HG02981 (cell line): ENCODE measurements around the gene ZBTB16.

Experiments used
- ATAC-seq: cut with Tn5 transposase; IDR thresholded peaks from one replicate; pipeline ENCODE4 v1.9.1; 2021; ENCODE audit warnings: mild to moderate bottlenecking, moderate library complexity; ENCODE audit not compliant: unreplicated experiment

ZBTB16 gene

DNA sequence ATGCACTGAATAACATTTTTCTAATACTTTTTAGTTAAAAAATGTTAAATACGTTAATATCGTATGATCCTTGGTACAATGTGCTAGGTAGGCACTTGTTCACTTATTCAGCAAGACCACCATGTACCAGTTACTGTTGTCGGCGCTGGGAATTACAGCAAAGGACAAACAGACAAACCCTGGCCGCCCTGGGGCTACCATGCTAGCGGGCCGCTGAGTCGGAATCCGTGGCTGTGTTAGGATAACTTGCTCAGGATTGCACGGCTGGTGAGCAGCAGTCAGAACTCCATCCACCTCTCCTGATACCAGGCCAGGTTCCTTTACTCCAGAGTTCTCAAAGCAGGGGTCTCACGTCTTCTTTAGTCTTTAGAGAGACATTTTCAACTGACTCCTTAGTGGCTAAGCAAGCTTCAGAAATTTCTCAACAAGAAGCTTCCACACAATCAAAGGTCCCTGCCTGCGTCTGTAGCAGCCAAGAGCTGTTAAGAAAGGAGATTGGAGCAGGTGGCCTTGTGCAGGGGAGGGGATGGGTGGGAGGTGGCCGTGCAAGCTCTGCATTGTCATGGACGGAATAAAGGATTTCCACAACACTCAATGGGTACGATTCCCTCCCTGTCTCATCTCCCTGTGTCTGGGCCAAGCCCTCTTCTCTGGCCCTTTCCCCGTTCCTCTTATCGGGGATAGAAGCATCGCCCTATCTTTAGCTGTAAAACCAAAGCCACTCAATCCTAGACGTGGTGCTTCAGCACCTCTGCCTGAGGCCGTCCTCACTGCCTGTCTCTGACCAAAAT is 196.9 kb downstream of the ZBTB16 start:
- no peak for ATAC-seq

DNA sequence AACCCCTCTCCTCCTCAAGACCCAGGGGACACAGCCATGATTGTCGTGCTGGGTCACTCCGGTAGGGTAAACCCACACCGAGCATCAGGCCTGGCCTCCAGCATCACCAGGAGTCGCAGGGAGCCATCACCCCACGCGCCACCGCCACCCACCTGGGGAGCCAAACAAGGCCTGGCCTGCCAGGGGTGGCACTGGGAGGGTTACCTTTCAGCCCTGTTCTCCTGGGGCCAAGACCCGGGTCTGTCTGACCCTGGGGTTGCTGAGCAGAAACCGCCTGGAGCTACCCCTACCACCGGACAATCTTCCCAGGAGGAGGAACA is 197.4 kb downstream of the ZBTB16 start:
- no peak for ATAC-seq

DNA sequence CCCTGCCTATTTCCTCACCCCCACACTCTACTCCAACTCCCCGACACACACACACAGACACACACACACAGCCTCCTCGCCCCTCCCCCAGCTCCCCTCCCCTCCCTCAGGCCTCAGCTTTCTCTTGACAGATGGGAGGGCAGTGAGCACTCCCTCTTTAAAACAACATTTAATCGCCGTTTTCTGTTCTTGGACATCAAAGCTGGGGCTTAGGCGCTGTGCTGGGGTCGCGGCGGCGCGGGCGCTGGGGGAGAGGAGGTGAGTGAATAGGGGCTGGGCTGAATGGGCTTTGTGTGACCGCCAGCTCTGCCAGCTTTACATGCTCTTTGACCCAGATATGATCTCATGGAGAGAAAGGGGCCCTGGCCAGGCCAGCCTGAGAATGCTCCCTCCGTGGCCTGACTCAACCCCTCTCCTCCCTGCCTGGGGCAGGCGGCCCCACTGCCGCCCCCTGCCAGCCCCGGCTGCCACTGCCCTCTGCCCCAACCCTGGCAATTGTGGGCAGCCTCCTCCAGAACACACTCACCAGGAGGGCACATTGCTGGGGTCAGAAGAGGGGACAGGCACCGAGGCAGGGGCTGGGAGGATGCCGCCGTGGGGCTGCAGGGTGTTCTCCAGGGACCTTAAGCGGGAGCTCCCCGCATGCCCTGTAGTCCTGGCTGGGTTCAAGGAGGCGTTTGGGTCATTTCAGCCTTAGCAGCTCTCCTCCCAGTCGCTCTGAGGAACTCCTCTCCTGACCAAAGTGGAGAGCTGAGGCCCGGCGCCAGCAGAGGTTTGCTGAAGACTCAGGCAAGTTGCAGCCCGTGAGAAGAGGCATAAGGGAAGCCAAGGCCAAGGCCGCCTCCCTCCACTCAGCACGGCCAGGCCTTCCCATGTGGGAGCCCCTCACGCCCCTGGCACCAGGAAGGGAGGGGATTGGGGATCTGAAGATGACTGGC is 198.4 kb downstream of the ZBTB16 start:
- ATAC-seq = no peak

DNA sequence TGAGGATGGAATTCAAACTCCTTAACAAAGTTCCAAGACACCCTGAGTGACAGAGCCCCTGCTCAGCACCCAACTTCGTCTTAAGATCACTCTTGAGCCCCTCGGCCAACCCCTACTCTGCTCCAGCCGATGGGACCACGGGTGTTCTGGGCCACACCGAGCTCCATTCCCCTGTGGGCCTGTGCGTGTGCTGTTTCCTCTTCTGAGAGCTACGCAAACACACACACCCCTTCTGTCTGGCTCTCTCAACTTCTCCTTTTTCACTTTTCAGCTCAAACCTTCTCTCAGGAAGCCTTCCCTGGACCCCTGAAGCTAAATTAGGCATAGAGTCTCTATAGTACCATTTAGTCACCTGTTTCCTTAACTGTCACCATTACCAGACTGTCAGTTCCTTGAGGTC is 199.2 kb downstream of the ZBTB16 start:
- ATAC-seq = no peak

DNA sequence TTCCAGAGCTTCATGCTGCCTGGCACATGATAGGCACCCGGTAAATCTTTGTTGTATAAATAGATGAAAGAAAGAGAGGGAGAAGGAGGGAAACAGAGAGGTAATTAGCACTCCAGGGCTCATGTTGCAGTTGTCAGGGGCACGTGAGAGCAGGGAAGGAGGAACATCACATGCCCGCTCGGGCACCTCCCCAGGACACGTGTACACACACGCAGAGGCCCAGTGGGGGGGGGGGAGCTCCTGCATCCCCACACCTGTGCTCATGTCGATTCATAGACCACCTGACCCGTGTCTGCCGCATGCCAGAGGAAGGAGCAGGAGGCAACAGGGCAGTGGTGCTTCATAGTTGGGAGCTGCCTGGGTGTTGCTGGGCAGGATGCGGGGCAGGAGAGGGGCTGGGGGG is 199.6 kb downstream of the ZBTB16 start:
- no peak for ATAC-seq

DNA sequence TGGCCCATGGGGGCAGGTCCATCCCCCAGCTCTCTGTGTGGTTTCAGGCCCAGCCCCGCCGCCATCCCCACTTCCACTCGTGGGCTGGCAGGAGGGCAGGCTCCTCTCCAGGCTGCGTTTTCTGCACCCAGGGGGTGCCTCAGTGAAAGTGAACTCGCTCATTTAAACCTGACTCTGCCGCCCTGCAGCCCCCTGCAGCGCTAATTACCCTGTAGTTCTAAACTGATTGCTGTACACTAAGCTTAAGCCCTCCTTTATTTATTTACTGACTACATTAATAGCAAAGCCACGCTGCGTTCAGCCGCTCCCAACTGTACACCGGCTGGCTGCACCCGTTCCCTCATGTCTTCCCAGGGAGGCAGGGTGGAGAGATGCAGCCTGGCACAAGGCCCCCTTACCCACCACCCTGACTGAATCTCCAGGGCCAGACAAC is 200.1 kb downstream of the ZBTB16 start:
- ATAC-seq = no peak

DNA sequence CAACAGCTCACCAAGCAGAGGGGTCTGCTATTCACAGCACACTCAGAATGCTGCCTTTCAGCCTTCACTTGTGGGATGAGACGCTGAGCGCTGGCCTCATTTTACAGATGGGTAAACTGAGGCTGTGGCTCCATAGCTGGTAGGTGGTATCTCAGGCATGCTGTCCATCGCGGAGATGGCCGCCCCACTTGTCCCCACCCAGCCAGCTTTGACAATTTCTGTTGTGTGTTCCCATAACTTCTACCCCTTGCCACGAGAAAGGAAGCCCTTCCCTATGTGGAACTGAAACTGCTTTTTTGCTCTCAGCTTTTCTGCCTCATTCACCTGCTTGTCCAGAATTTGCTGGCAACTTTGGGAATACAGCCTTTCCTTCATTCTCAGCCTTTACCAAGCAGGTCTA is 200.6 kb downstream of the ZBTB16 start:
- ATAC-seq = no peak

DNA sequence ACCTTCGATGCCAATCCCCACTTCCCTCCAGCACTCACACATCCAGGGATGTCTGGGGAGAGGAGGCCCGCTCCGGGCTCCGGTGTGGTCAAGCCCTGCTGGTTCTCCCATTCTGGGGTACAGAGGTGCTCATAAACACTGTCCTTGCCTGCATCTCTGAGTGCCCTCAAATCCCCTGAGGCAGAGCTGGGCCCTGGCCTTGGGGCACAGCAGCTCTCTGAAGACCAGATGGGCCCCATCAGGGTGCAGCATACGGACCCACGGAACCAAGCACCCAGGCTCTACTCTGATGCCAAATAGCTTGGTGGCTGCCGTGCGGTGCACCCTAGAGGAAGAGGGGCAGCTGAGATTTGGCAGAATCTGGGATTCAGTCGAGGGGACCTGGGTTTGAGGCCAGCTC is 201.0 kb downstream of the ZBTB16 start:
- no peak for ATAC-seq

DNA sequence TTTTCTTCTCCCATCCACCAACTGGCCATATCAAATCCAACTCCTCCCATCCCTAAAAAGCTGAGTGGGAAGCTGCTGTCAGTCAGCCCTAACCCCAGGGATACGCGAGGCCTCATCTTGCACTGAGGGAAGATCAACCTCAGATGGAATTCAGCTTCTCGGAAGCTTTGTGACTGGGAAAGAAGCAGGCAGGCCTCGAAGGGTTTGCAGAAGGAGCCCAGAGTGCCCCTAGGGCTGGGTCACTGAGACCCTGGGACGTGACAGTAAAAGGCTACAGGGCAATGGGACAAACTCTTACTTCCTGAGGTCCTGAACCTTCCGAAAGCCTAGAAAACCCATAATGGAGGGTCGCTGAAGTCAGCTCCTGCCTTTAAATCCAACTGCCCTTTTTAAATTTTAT is 202.3 kb downstream of the ZBTB16 start:
- ATAC-seq = no peak

DNA sequence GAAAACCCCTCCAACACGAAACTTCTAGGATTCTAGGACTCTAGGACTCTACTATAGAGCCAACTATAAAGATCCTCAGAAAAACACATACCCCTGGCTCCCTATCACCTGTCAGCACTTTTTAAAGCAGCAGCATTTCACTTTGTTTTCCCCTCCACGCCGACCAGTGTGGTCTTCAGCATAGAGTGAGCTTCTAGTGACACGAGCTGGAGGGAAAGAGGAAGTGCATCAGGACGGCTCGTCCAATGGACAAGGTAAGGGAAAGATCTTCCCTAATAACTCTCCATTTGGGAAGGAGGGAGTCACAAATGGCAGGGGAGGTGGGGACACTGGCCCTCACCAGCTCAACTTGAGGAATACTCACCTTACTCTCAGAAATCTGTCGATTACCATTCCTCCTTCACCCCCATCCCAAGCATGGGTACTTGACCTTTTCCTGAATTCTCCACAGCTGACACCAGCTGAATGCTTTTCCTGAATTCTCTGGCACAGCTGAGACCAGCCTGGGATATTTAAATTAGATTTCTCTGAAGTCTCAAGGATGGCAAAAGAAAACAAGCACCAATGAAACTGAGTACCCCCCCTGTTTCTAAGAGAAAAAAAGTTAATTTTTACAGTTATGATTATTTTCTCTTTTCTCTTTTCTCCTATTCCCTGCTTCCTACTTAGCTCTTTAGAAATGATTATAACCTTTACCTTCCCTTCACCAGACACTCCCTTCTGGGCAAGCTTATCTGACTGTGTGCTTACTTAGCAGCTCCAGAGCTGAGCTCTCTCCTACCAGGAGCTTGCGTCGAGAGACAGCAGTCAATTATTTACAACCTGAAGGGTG is 203.4 kb downstream of the ZBTB16 start:
- no peak for ATAC-seq

DNA sequence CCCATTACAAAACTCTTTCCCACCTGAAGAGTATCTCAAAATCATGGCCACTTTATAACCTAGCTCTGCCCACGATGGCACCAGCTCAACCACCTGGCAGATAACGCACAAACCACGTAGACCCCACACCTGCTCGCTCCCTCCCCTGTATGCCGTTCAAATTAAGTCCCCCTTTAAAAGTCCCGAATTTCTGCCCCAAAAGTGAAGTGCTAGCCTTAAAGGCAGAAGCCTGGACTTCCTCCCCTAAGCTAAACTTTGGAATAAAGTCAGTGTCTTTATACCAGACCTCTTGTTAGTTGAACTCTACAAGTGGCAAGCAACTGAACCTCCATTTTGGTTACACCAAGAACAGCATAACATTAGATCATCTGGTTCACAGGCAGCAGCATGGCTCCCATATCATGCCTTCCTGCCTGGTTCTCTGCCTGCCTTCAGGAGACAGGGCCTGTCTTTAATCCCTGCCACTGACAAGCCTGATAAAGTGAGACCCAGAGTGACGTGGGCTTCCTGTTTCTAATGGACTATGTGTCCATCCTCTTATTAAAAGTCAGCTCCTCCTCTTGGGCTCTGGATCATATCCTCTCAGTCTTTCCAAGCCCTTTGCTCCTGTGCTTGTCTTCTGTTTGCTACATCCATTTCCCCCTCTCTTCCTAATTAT is 204.1 kb downstream of the ZBTB16 start:
- ATAC-seq = no peak

DNA sequence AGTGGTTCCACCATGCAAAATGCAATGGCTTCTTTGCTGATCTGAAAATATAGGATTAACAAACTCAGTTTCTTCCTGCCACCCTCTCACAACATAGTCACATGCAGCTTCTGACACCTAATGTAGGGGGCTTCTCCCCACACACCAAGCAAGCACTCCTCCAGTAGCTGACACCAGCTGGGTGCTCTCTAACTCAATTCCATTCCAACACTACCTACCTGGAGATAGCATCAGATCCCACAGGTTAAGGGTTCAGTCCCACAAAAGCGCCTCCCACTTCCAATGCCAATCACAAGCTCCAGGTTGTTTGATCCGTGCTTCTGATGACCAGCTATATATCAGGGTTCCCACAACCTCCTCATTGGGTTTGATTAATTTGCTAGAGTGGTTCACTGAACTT is 204.9 kb downstream of the ZBTB16 start:
- no peak for ATAC-seq

DNA sequence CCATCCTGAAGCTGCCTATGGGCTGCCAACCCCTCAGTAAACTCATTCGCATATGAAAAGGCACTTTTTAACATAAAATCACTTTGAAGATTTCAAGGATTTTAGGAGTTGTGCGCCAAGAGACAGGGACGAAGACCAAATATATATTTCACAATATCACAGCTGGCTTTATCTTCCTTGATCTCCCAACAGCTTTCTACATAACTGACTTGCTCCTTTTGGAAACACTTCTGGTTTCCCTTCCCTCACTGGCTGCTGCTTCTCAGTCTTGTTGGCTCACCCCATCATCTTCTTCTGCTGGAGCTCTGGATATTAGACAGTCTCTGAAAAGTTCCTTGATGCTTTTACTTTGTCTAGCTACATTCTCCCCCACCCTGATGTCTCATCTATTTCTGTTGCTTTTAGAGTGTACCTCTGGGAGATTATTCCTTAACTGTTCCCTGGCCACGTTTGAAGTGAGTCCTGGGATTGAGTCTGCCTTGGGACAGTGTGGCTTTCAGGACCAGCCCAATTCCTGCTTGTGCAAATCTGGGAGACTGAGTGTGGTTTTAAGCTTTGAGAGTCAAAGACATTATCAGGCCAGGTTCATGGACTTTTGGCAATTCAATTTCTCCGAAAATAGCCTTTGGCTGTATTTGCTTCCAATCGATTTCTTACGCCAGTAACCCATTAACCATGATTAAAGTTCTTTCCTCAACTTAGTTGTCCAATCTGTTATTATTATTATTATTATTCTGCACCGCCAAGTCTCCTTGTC is 205.8 kb downstream of the ZBTB16 start:
- ATAC-seq = no peak

DNA sequence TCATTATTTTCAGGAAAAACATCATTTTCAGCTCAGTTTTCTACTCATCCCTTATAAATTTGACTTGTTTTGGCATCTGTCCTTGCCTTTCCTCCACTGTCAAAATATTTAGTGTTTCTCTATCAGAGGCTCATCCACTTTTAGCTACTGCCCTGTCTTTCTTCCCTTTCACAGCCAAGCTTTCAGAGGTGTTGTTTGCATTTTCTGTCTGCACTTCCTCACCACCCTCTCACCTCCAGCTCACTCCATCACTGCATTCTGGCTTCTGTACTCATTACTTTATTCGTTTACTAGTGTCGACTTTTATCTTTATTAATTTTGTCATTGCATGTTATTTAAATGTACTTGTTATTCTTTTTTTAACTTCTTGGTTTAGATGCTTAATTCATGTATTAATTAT is 210.0 kb downstream of the ZBTB16 start:
- no peak for ATAC-seq

DNA sequence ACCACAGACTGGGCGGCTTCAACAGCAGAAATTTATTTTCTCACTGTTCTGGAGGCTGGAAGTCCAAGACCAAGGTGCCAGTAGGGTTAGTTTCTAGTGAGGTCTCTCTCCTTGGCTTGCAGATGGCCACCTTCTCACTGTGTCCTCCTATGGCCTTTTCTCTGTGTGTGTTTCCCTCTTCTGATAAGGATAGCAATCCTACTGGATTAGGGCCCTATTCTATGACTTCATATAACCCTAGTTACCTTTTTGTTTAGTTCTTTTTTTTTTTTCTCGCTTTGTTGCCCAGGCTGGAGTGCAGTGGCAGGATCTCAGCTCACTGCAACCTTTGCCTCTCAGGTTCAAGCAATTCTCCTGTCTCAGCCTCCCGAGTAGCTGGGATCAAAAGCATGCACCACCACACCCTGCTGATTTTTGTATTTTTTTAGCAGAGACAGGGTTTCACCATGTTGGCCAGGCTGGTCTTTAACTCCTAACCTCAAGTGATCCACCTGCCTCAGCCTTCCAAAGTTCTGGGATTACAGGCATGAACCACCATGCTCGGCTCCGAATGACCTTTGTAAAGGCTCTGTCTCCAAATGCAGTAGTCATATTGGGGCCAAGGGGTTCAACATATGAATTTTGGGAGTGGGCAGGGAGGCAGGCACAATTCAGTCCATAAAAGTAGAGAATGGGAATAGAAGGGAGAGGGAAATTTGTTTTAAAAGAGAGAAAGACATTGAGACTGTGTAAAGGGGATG is 211.2 kb downstream of the ZBTB16 start:
- no peak for ATAC-seq

DNA sequence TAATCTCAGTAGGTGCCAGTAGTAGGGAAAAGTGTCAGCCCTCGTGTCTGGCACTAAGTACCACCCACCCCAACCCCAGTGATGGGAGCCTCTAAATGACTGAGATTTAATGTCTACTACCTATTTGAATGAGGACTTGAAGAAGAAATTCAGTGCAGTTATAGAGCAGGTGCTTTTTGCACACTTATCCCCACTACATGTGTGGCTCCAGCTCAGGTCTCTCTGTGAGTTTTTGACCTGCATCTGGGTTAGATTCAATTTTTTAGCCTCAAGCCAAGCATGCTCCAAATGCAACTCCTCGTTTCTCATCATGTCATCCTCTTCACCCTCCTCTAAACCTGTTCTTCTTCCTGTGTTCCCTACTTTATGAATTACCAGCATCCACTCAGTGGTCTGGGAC is 211.8 kb downstream of the ZBTB16 start:
- no peak for ATAC-seq

DNA sequence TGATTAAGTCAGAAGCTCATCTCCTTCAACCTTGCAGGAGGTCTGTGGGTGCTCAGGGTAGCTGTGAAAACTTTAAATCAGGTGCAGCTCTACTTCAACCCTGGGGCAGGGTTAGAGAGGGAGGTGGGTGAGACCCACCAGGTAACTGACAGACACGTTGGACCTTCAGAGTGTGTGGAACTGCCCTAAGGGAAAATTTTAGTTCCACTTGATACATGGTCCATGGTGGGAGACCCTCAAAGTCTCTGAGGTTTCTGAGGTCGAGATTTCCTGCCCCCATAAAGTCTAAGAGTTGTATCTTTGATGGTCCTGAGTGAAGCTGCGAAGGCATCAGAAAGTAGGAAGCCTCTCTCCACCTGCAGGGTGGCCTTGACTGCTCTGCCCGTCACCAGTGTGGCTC is 212.8 kb downstream of the ZBTB16 start:
- ATAC-seq = no peak

DNA sequence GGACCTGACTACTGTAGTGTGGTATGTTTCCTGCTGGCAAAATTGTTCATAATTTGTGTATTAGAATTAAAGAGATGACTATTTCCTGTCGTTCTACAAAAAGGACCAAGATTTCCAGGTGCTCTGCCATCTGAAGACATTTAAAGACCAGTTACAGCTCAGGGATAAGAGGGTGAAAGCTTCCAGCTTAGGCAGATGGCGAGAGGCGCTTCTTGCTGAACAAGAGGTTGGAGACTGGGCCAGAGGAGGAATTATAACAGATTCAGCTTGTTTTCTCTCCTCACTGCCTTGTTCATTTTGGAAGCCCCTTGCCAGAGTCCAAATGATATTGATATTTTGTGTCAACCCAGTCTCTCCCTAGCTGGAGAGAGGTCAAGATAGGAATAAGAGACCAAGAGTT is 213.6 kb downstream of the ZBTB16 start:
- no peak for ATAC-seq

DNA sequence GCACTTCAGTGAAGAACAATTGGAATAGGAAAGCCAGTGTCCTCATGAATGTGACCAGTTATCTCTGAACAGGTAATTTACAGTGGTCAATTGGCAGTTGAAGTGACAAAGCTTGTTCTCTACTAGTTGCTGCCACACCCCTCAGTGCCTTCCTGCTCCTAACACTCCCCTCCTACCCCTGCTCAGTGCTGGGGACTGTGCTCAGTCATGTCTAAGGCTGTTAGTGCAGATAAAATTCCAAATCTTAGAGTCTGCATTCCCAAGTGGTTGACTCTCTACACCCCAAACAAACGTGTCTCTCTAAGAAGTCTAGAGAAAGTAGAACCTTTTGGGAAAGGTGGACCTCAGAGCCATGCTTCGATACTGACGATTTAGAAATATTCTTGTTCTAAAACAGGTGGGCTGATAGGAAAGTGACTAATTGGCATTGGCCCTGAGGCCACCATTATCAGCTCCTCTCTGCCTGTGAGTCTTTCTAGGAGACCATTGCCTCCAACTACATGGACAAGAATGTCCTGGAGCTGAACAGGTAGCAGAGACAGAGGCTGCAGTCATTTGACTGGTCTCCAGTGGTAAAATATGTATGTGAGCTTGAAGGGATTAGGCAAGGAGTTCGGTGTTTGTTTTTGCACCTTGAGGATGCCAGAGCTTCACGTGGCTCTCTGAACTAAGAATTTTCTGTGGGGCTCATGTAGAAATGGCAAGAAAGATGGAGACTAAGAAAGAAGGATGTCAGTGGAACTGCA is 214.6 kb downstream of the ZBTB16 start:
- no peak for ATAC-seq
